ENCODE results near the gene TPST1. TPM values are rescaled to one million over a fixed set of nuclear protein-coding genes. Genes with fewer than 3 reads are reported as not detected.
A peak's percentile ranks its signal among the peaks of the same experiment; 100 is the strongest.
"Not testable (repeated sequence)": the region's sequence is repeated elsewhere in the genome, so short reads cannot be mapped to it uniquely, and the experiment has no call there.

TPST1 gene
- total and polyA plus RNA-seq, 9 of the 15 experiments (the other 6 are each of a cell fraction or from before 2014, with no cell fraction given), result 0.15 to 2.2 (median 0.53) TPM

DNA sequence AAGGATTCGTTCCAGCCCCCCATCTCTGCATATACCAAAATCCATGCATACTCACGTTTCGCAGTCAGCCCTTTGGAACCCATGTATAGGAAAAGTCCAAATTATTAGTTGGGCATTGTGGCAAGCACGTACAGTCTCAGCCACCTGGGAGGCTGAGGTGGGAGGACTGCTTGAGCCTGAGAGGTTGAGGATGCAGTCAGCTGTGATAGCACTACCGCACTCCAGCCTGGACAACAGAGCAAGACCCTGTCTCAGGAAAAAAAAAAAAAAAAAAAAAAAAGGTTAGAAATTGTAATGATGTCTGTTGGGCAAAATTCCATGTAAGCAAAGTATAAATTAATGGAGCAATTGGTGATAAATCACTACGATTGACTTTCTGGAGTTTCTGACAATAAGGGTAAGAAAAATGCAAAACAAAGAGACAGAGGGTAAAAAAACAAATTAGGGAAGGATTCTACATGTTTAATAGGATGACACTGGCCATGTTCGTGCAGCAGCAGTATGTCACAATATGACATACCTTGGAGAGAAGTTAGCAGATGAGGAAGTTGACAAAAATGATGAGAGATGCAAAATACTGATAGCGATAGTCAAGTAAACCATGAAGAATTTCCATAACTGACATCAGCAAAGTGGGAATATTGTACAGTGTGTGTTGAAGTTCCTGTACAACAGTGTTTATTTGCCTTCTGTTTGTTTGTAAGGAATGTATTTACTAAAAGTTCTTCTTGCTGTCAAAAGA lies 177.2 kb downstream of the TPST1 start:
- CTCF ChIA-PET (ENCODE audit: low intra/inter-chr PET ratio); H3K9ac ChIP-seq (ENCODE audit: insufficient read depth in 1 of 2, low read depth in 2 of 2, low read length in 2 of 2); H3K9me3 ChIP-seq (replicated peaks; ENCODE audit: control insufficient read depth, insufficient read depth, low read depth, low read length); BruUV-seq (replicated peaks); H3K4me2 ChIP-seq (ENCODE audit: insufficient read depth, low read length); H3K27me3 ChIP-seq (ENCODE audit: control insufficient read depth in 2 of 2, insufficient read depth in 2 of 2, low read length in 2 of 2); H2AFZ ChIP-seq (ENCODE audit: low read depth, low read length); ATAC-seq; H3K79me2 ChIP-seq (ENCODE audit: control insufficient read depth, insufficient read depth, low read length); H3K4me3 ChIP-seq; H3K4me1 ChIP-seq (replicated peaks in 1 of 2; ENCODE audit: control insufficient read depth in 2 of 2, insufficient read depth in 2 of 2, low read length in 2 of 2); in situ Hi-C loops (cut with MboI); H3K9me1 ChIP-seq (ENCODE audit: control insufficient read depth, insufficient read depth, low read length); POLR2A ChIA-PET; DNase-seq (ENCODE audit: extremely low read depth in 1 of 4, low spot score in 3 of 4); H3K36me3 ChIP-seq (ENCODE audit: control insufficient read depth, insufficient read depth, low read length); H4K20me1 ChIP-seq (replicated peaks; ENCODE audit: control insufficient read depth, insufficient read depth, low read length); H3K27ac ChIP-seq (ENCODE audit: extremely low read depth, low read depth, low read length); TF ChIP-seq JUND (tag; IDR thresholded peaks at IDR 0.05; ENCODE audit: borderline replicate concordance, low read depth, low read length): not testable (repeated sequence)
- intact Hi-C loops (cut with micrococcal nuclease), result loop anchor here (5.0 kb wide), 1 partner anchor 110 kb away; no protein-coding TSS in a partner anchor
- peak; percentile 73 for TF ChIP-seq C11orf30 (IDR thresholded peaks at IDR 0.05; ENCODE audit: low read depth)
- peak; percentile 47; the same call in 1 of the 2 replicates for TF ChIP-seq MAFF (IDR thresholded peaks at IDR 0.05; ENCODE audit: low read length)
- TF ChIP-seq SOX6 (IDR thresholded peaks at IDR 0.05), result peak; percentile 25; the same call in 1 of the 2 replicates
- TF ChIP-seq CEBPB (tag; IDR thresholded peaks at IDR 0.05), result peak; percentile 44; the same call in 1 of the 2 replicates
- TF ChIP-seq ZNF316 (IDR thresholded peaks at IDR 0.05), result peak; percentile 77
- peak; percentile 6; the same call in 1 of the 2 replicates for TF ChIP-seq JUND (IDR thresholded peaks at IDR 0.05; ENCODE audit: borderline replicate concordance, low read depth, low read length)
- TF ChIP-seq SMARCE1 (IDR thresholded peaks at IDR 0.05), result peak; percentile 26; the same call in 1 of the 2 replicates
- TF ChIP-seq MEIS2 (IDR thresholded peaks at IDR 0.05; ENCODE audit: partially characterized antibody), result peak; percentile 35
- TF ChIP-seq CTBP1 (IDR thresholded peaks at IDR 0.05; ENCODE audit: borderline replicate concordance), result peak; percentile 59; the same call in 1 of the 2 replicates
- TF ChIP-seq ZNF121 (CRISPR knock-in tag; conservative IDR thresholded peaks at IDR 0.05), result peak; percentile 94
- TF ChIP-seq MAFK (IDR thresholded peaks at IDR 0.05; ENCODE audit: low read length), result peak; percentile 56
- peak; percentile 46; the same call in 1 of the 2 replicates for TF ChIP-seq ZEB2 (IDR thresholded peaks at IDR 0.05)
- FAIRE-seq, result peak; percentile 23
- 70% methylated on average over 8 of the region's 8 CpGs for WGBS (ENCODE audit: insufficient coverage, low coverage, missing lambda C conversion rate)

All from K562 (cell line).